NCI-H2081 (cell line): ENCODE data around the gene LANCL1.
A peak's percentile ranks its signal among the peaks of the same experiment; 100 is the strongest.

Experiments used
- DNase-seq, 2 experiments: peaks; one replicate each; lab custom pipeline; 2025; lab: John Stamatoyannopoulos, UW

LANCL1 gene, protein sequence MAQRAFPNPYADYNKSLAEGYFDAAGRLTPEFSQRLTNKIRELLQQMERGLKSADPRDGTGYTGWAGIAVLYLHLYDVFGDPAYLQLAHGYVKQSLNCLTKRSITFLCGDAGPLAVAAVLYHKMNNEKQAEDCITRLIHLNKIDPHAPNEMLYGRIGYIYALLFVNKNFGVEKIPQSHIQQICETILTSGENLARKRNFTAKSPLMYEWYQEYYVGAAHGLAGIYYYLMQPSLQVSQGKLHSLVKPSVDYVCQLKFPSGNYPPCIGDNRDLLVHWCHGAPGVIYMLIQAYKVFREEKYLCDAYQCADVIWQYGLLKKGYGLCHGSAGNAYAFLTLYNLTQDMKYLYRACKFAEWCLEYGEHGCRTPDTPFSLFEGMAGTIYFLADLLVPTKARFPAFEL

DNA sequence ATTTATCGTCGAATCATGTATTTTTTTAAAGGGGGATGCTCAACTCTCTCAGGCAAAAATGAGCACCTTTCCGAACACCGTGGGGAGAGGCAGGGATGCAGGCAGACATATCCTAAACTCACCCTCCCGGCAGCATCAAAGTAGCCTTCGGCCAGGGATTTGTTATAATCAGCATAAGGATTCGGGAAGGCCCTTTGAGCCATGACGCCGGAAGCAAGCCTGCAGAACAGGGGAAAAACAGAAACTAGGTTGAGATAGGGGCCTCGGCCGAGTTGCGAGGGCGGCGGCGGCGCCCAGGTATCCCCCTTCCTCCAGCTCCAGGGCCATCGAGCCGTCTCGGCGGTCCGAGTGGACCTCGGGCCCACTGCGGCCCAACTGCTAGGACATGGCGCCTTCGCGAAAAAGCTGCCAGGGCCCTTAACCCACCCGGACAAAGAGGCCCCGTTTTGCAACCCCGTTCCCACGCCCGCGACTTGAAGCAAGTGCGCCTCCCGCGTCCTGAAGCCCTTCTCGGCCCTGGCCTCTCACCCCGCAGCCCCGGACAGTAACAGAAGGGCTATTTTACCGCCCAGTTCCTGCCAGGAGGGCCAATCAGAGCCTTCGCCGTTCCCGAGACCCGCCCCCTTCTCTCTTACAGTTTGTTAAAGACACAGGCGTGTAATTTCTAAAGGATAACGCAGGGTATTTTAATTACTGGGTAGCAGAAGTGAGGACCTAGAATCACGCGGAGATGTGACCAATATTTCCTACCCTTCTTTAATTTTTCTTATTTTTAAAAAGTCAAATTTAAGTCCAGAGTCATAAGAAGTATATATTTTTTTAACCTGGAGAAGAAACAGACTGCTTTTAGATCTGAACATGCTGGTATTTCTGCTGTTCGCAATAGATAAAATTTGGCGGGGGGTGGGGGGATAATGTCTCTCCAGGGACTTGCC lies at the start of gene LANCL1:
Gene LANCL1, minus strand, starts transcription at position 566 of the 935 bp plus-strand sequence. Its CDS starts 363 bp downstream, at position 203.
- peak; percentile 84 to 92 for DNase-seq

DNA sequence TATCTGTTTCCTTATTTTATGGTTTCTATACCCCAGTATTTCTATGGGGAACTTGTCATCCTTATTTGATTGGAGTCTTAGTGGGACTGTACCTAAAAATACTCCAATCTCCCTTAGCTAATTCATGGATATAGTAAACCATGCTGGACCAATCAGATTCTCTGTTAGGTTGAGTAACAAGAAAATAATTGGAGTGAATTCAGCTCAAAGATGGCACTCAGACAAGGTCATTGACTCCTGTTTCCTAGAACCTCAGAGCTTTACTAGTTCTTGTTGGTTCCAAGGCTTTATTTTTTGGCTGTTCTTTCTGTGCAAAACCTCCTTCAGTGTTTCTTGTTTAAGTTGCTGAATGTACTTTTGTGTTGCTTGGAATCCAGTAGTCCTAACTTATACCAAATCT lies 48.0 kb upstream of the LANCL1 start:
- no peak for DNase-seq

DNA sequence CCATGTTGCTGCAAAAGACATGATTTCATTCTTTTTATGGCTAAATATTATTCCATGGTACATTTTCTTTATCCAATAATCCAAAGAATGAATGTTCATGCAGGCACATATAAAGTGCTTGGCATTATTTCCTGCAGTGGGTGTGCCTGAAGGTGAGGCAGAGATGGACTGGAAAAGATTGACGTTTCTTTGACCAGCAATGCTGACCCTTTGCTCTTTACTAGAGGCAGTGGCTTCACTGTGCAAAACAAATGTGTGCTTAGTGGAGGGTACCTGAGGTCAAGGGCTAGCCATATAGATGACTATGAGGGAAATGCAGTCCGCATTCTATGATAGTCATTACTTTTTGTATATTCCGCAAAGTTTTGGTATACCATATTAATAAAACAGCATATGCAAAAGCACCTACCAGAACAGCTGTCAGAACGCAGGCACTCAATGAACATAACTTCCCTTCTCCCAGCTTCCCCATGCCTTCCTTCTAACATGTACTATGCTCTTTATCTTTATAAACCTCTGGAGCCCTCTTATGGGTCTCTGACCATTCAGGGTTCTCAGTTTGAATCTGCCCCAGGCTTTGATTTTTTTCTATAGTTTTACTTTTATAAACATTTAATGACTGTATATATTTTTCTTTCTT lies 47.2 kb upstream of the LANCL1 start:
- no peak for DNase-seq

DNA sequence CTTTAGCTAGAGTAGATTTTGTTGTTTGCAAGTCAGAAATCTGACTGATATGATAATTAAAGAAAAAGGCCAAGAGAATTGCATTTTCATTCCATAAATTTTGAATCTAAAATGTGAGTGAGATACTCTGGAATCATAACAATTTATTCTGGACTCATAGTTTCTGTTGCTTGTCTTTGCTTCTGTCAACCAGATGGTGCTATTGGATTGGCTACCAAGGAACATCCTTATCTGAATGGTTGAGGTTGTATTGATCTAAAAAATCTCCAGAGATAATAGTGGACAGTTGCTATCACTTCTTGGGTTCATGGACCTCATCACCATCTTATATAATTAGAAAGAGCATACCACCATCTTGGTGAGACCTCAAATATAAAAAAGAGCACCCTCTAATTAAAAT lies 45.8 kb upstream of the LANCL1 start:
- DNase-seq: no peak

- no peak for DNase-seq
Observed at GRCh38 chr2:210519594-210519993, 43.0 kb upstream of the LANCL1 start.

- no peak for DNase-seq
Observed at GRCh38 chr2:210517264-210517663, 40.7 kb upstream of the LANCL1 start.

DNA sequence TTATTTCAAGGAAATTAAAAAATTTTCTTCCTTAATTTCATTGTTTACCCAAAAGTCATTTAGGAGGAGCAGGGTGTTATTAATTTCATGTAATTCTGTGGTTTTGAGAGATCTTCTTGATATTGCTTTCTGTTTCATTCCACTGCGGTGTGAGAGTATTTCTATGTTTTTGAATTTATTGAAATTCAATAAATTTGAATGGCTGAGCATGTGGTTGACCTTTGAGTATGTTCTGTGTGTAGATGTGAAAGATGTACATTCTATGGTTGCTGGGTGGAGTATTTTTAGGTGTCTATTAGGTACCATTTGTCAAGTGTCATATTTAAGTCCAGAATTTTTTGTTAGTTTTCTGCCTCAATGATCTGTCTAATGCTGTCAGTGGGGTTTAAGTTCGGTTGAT lies 39.4 kb upstream of the LANCL1 start:
- DNase-seq: no peak

- DNase-seq: peak; percentile 1 to 32
Observed at GRCh38 chr2:210503725-210504191, 27.2 kb upstream of the LANCL1 start.

DNA sequence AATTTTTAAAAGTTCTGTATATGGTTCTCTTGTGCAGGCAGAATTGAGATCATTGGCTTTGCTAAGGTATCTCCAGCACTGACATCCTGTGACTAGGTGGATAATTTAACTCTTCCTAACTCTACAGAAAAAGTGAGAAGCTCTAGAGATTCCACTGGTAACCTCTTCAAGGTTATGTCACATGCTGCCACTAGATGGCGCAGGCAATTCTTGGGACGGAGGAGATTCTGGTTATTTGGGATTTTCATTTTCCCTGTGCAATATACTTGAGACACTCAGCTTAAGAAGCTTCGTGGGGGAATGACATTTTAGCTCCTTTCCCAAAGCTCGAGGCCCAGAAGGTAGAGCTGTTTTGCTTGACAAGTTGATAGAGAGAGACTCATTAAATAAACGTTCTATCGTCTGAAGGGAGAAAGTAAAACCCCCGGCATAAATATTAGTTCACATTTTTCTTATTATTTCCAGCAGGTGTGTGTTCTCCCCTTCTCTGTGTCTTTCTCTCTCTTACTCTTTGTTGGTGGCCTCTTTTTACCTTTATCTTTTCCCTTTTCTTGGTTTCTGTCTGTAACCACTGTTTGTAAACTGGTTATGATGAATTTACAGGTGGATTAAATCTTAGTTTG lies 26.6 kb upstream of the LANCL1 start:
- DNase-seq: peak; percentile 39 to 69

DNA sequence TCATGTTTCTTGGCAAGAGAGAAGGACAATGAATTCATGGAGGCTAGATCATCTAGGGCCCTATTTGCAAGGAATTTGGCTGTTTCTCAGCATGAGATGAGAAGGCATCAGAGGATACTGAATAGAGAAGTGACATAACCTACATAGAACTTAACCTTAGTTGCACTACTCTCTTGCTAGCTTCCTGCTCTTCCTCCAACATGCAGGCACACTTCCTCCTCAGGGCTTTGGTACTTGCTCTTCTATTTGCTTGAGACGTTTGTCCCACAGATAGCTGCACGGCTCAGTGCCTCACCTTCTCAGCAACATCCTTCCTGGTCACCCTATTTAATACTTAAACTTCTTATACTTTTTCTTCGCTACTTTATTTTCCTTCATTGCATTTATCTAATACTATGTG lies 20.0 kb upstream of the LANCL1 start:
- DNase-seq: no peak

GRCh38 chr2:210493528-210493927 lies 17.0 kb upstream of the LANCL1 start:
- DNase-seq: no peak

GRCh38 chr2:210481601-210482175 lies 5.1 kb upstream of the LANCL1 start:
- DNase-seq: no peak

DNA sequence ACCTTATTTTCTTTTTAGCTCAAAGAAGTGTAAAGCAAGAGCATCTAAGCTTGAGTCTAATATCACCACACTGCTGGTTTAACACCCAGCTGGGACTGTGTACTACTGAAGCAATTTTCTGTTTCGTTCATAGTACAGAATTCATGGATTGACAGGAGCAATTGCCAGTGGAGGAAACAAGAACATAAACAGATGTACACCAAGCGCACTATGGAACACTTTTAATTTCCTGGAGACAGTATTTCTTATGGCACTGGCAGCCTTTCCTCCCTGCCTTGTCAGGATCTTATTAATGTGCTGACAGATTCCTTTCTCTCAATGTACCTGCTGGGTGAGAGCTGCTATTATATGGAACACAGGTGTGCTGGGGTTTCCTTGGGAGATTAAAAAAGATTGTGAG lies 4.2 kb upstream of the LANCL1 start:
- no peak for DNase-seq

GRCh38 chr2:210480079-210480478 lies 3.5 kb upstream of the LANCL1 start:
- DNase-seq: no peak

- no peak for DNase-seq
Observed at GRCh38 chr2:210478661-210479060, 2.1 kb upstream of the LANCL1 start.

DNA sequence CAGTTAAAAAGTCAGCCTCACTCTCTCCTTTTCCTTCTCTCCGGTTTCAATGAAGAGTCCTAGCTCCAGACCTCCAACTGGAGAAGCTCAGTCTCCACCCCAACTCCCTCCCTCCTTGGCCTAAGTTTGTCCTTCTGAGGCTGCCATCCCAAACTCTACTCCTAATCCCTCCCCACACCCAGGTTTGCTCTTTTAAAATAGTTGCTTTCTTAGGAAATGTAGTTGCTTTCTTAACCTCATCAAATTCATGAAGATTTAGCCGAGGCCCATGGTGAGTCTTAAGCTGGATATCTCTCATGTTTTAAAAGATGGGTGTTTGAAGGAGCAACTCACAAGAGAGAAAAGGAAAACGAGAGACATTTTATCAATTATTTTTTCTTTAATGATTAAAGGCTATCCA lies 937 bp upstream of the LANCL1 start:
- DNase-seq: no peak

- DNase-seq: peak in 1 of 2 experiments; percentile 6
Observed at GRCh38 chr2:210475706-210476105, 853 bp downstream of the LANCL1 start.

GRCh38 chr2:210474776-210475175 lies 1.8 kb downstream of the LANCL1 start:
- no peak for DNase-seq

DNA sequence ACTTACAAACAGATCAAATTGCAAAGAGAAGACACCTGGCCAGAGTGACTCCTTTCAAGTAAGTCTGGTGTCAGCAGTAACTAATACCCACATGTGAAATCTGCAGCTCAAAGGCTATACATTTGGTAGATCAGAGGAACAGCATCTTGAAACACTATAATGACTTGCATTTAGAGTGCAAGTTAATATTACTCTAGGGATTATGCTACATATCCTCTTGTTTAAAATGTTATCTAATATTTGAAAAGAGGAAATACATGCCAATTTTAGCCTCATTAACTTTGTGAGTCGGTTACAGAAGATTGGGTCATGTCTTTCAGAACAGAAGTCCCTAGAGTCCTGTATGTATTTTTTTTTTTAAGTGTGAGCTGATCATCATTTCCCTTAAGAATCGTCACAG lies 15.2 kb downstream of the LANCL1 start:
- no peak for DNase-seq

DNA sequence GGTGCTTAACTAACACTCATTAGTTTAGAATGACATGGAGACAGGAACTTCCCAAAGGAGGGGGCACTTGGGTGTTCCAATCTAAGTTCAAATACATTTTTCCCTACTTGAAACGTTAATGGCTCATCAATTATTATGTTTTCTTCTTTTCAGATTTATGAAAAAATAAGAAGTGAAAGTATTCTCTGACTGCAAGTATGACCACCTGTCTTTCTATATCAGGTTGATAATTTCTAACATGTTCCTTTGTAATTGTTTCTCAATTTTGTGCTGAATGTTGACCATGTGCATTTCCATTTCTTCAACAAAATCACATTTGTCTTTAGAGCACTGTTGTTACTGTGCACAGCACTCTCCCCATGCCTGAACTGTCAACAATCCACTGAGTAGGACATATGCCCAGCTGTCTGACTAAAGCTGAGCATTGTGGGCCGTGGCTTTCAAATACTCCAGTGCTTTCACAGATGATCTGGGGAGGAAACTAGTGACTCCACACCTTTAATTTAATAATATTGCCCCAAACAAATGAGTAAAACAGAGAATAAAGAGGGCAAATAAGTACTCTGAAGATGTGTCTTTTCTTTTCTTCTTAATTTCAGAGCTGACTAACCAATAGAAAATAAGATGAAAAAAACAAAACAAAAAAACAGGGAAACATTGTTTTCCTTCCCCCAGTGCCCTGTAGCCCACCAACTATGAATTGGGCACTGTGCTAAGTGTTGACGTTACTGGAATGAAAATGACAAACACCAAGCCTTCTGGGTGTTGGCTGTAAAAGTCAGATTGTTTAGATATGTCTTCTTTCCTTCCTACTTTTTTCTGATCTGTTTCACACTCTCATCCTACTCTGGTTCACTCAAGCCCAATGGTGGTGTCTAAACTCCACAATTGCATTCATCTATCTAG lies 16.0 kb downstream of the LANCL1 start:
- DNase-seq: no peak
